ENCODE measurements around the gene TBC1D5.

DNA sequence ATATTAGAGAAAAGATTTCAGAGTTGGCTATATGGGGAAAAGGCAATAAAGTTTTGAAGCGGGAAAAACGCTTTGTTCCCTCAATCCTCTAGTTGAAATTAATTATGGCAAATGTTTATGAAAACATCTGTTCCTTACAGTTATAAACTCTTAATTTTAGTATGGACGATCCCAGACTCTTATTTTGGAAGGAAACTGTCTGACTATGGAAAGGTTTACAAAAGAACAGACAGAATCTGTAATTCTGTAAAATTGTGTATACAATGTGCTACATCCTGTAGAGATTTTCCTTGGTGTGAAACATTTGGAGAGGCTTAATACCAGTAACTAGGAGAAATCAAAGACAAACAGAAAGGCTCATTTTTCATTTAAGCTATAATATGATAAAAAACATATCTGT is 311.8 kb downstream of the TBC1D5 start:
- TF ChIP-seq, protein P1, sequence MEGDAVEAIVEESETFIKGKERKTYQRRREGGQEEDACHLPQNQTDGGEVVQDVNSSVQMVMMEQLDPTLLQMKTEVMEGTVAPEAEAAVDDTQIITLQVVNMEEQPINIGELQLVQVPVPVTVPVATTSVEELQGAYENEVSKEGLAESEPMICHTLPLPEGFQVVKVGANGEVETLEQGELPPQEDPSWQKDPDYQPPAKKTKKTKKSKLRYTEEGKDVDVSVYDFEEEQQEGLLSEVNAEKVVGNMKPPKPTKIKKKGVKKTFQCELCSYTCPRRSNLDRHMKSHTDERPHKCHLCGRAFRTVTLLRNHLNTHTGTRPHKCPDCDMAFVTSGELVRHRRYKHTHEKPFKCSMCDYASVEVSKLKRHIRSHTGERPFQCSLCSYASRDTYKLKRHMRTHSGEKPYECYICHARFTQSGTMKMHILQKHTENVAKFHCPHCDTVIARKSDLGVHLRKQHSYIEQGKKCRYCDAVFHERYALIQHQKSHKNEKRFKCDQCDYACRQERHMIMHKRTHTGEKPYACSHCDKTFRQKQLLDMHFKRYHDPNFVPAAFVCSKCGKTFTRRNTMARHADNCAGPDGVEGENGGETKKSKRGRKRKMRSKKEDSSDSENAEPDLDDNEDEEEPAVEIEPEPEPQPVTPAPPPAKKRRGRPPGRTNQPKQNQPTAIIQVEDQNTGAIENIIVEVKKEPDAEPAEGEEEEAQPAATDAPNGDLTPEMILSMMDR (IDR thresholded peaks at IDR 0.05 in 2 of 3, conservative IDR thresholded peaks at IDR 0.05 in 1 of 3; ENCODE audit: borderline replicate concordance in 1 of 3, insufficient read depth in 1 of 3, low read depth in 2 of 3, low read length in 2 of 3), result no peak
- TF ChIP-seq ZNF274 (IDR thresholded peaks at IDR 0.05; ENCODE audit: low read depth, low read length), result no peak
- no peak for TF ChIP-seq EGR1 (IDR thresholded peaks at IDR 0.05; ENCODE audit: low read depth)
- no peak for TF ChIP-seq POLR2A (IDR thresholded peaks at IDR 0.05; ENCODE audit: borderline replicate concordance, extremely low read depth, insufficient read depth, insufficient read length)
- TF ChIP-seq, protein P2, sequence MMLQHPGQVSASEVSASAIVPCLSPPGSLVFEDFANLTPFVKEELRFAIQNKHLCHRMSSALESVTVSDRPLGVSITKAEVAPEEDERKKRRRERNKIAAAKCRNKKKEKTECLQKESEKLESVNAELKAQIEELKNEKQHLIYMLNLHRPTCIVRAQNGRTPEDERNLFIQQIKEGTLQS (IDR thresholded peaks at IDR 0.05), result no peak
- TF ChIP-seq RAD21 (IDR thresholded peaks at IDR 0.05; ENCODE audit: low read depth), result no peak
- TF ChIP-seq JUND (IDR thresholded peaks at IDR 0.05), result no peak
- TF ChIP-seq POLR2AphosphoS5 (IDR thresholded peaks at IDR 0.05; ENCODE audit: low read depth, low read length), result no peak
- TF ChIP-seq CEBPB (IDR thresholded peaks at IDR 0.05; ENCODE audit: low read depth), result no peak
- TF ChIP-seq, protein P3, sequence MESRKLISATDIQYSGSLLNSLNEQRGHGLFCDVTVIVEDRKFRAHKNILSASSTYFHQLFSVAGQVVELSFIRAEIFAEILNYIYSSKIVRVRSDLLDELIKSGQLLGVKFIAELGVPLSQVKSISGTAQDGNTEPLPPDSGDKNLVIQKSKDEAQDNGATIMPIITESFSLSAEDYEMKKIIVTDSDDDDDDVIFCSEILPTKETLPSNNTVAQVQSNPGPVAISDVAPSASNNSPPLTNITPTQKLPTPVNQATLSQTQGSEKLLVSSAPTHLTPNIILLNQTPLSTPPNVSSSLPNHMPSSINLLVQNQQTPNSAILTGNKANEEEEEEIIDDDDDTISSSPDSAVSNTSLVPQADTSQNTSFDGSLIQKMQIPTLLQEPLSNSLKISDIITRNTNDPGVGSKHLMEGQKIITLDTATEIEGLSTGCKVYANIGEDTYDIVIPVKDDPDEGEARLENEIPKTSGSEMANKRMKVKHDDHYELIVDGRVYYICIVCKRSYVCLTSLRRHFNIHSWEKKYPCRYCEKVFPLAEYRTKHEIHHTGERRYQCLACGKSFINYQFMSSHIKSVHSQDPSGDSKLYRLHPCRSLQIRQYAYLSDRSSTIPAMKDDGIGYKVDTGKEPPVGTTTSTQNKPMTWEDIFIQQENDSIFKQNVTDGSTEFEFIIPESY (IDR thresholded peaks at IDR 0.05; ENCODE audit: extremely low read depth, insufficient replicate concordance, low read length), result no peak
- TF ChIP-seq SIN3A (IDR thresholded peaks at IDR 0.05; ENCODE audit: low read depth), result no peak
- TF ChIP-seq EZH2 (IDR thresholded peaks at IDR 0.05), result no peak
- TF ChIP-seq EZH2phosphoT487 (IDR thresholded peaks at IDR 0.05; ENCODE audit: borderline replicate concordance), result no peak

Measured in HCT116 (cell line).